Cardiac fibroblast (primary cell): ENCODE results near the gene SLC25A6.

Experiments
- DNase-seq, 2 donors: peaks; one replicate each; pipeline versions ENCODE4 v3.0.0 to v3.0.0-alpha.2; 2010; ENCODE audit warnings: low read depth in 2 of 2
- H3K4me3 ChIP-seq, 2 donors: replicated peaks in 1 of 2; 1 replicate in 1 of 2; 2 replicates in 1 of 2; pipeline ENCODE4 v1.5.1; 2011; ENCODE audit warnings: low read depth in 2 of 2, low read length in 2 of 2, mild to moderate bottlenecking in 2 of 2, moderate library complexity in 1 of 2
- TF ChIP-seq, protein P1 (sequence below): IDR thresholded peaks from one replicate; pipeline ENCODE4 v1.5.1; 2011; ENCODE audit warnings: low read depth, mild to moderate bottlenecking, low read length, inconsistent platforms

Gene SLC25A6

GRCh38 chrX:1394731-1395501 lies 3.0 kb upstream of the SLC25A6 start:
- H3K4me3 ChIP-seq: peak overlapping the region in 1 of 2 donors; percentile 24
- TF ChIP-seq, protein P1, sequence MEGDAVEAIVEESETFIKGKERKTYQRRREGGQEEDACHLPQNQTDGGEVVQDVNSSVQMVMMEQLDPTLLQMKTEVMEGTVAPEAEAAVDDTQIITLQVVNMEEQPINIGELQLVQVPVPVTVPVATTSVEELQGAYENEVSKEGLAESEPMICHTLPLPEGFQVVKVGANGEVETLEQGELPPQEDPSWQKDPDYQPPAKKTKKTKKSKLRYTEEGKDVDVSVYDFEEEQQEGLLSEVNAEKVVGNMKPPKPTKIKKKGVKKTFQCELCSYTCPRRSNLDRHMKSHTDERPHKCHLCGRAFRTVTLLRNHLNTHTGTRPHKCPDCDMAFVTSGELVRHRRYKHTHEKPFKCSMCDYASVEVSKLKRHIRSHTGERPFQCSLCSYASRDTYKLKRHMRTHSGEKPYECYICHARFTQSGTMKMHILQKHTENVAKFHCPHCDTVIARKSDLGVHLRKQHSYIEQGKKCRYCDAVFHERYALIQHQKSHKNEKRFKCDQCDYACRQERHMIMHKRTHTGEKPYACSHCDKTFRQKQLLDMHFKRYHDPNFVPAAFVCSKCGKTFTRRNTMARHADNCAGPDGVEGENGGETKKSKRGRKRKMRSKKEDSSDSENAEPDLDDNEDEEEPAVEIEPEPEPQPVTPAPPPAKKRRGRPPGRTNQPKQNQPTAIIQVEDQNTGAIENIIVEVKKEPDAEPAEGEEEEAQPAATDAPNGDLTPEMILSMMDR: no peak
- DNase-seq: peak in 1 of 2 donors; percentile 28

- DNase-seq: no peak
- H3K4me3 ChIP-seq: peak overlapping the region in 1 of 2 donors; percentile 9
- TF ChIP-seq, protein P1: no peak
Observed at GRCh38 chrX:1393871-1394615, 2.1 kb upstream of the SLC25A6 start.

DNA sequence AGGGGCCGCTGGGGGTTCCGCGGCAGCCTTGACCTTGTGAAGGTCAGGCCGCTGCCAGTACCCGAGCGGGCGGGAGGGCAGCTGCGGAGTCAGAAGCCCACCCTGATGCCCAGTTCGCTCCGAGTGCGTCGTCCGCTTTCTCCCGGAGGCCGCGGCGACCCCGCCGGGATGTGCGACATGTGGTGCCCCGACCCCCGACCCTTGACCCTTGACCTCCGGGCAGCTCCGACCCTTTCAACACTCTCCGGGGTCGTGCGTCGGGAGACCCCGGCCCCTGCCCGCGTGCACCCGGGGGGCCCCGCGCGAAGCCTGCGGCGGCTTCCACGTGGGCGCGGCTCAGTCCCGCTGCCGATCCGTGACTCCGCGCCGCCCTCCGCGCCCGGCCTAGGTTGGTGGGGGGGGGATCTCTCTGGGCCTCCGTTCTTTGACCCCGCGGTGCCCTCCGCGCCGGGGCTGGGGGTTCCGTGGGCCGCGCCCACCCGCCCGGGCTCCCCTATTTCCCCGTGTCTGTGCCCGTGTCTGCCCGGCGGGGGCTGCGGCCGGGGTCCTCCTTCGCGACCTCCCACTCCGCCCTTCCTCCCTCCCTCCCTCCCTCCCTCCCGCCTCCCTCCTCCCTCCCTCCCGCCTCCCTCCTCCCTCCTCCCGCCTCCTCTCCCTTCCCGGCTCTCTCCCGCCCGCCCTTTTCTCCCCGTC lies 609 bp upstream of the SLC25A6 start:
- peak; percentile 76 to 77 for DNase-seq
- H3K4me3 ChIP-seq: peak overlapping the region; percentile 65 to 75
- TF ChIP-seq, protein P1: no peak

- no peak for DNase-seq
Observed at GRCh38 chrX:1391370-1391706, 575 bp downstream of the SLC25A6 start.

DNA sequence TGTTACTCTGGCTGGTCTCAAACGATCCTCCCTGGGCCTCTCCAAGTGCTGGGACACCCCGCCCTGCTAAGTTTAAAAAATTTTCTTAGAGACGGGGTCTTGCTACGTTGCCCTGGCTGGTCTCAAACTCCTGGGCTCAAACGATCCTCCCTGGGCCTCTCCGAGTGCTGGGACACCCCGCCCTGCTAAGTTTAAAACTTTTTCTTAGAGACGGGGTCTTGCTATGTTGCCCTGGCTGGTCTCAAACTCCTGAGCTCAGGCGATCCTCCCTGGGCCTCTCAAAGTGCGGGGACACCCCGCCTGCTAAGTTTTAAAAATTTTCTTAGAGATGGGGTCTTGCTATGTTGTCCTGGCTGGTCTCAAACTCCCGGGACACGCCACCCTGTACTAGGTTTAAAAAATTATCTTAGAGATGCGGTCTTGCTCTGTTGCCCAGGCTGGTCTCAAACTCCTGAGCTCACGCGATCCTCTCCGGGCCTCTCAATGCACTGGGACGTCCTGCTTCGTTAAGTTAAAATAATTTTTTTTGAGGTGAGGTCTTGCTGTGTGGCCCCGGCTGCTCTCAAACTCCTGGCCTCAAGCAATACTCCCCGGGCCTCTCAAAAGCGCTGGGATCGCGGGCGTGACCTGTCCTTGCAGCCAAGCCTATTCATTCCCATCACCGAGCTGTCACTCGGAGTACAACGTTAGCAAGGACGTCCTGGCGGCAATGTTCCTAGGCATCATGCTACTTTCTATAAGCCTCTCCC lies 1.1 kb downstream of the SLC25A6 start:
- no peak for DNase-seq
- peak overlapping the region; percentile 91 to 100 for H3K4me3 ChIP-seq
- TF ChIP-seq, protein P1: no peak

More at GRCh38 chrX:1391370-1391706, 575 bp downstream of the SLC25A6 start:
- H3K4me3 ChIP-seq: peak overlapping the region; percentile 91 to 100
- TF ChIP-seq, protein P1: no peak

DNA sequence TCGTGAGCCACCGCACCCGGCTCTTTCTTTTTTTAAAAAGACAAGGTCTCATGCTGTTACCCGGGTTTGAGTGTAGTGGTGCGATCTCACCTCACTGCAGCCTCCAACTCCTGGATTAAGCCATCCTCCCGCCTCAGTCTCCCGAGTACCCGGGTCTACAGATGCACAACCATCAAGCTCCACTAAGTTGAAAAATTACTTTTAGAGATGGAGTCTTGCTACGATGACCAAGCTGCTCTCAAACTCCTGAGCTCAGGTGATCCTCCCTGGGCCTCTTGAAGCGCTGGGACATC lies 2.0 kb downstream of the SLC25A6 start:
- DNase-seq: no peak
- no peak overlapping the region for H3K4me3 ChIP-seq
- TF ChIP-seq, protein P1: no peak
